ENCODE results near the gene CHKA.
A peak's percentile ranks its signal among the peaks of the same experiment; 100 is the strongest.

CHKA gene

DNA sequence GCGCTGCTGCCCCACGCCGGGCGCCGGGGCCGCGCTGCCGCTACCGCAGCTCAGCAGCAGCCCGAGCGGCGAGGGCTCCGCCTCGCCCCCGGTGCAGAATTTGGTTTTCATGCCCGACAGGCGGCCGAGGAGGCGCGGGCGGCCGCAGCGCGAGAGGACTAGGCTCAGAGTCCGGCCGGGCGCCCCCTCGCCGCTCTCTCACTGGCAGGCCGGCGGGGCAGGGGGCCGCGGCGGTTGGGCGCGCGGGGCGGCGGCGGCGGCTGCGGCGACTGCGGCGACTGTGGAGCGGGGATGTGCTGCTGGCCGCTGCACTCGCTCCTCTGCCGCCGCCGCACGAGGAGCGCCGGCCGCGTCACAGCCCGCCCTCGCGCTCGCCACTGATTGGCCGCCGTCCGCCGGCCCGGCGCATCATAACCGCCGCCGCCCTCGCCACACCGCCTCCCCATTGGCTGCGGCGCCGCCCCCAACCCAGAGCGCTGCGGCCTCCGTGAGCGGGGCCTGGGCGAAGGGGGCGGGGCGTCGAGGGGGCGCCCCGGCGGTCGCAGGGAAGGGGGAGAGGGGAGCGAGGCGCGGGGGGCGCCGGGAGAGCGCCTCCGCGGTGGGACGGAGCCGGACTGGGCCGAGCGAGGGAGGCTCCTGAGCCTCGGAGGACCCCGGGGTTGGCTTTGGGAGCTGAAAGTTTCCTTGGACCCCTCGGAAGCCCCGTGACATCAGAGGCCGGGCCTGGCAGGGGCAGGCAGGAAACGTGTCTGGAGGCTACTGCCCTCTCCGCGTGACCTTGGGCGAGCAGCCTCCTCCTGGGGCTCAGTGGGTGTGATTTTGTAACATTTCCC, at the start of gene CHKA:
Gene CHKA, minus strand, starts transcription at position 322 of the 833 bp plus-strand sequence. Its CDS starts 211 bp downstream, at position 111.
- DNase-seq (ENCODE audit: low read depth in 2 of 2) = peak; percentile 80 to 85

DNA sequence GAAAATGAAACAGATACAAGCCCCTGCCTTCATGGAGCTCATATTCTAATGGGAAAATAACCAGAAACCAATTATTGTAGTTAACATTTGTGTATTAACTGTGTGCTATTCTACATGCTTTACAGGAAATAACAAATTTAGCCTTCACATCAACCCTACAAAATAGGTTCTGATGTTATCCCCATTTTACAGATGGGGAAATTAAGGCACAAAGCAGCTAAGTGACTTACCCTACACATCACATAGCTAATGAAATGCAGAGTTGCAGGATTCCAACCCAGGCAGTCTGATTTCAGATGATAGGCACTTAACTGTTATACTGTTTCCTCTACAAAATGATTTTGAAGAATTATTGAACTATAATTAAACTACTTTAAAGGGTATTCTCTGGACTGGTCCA, 48.3 kb upstream of the CHKA start:
- DNase-seq (ENCODE audit: low read depth in 2 of 2) = no peak

GRCh38 chr11:68168694-68169093, 47.5 kb upstream of the CHKA start:
- DNase-seq (ENCODE audit: low read depth in 2 of 2) = no peak

DNA sequence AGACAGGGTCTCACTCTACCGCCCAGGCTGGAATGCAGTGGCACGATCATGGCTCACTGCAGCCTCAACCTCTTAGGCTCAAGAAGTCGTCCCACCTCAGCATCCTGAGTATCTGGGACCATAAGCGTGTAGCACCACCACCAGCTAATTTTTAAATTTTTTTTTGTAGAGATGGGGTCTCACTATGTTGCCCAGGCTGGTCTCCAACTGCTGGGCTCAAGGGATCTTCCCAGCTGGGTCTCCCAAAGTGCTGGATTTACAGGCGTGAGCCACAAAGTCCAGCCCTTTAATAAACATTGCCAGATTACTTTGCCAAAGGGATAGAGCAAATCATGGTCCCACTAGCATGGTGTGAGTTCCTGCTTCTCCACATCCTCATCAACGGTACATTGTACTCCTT, 46.3 kb upstream of the CHKA start:
- no peak for DNase-seq (ENCODE audit: low read depth in 2 of 2)

DNA sequence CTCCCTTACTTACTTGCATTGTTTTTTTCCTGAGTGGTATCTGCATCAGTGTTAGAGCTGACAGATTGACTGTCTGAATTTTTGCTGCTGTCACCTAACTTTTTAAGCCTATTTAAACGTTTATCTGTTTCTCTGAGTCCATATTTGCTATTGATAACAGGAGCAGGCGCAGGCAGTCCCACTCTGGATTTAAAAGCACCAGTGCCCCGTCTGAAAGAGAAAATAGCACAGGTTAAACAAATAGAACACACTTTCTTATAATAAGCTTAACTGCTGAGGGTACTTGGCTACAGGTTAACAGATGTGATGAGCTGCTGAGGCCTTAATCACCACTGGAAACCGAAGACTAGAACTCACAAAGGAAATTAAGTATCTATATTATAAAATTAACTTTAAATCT, 45.8 kb upstream of the CHKA start:
- DNase-seq (ENCODE audit: low read depth in 2 of 2) = no peak

- no peak for DNase-seq (ENCODE audit: low read depth in 2 of 2)
Observed at GRCh38 chr11:68165601-68166000, 44.4 kb upstream of the CHKA start.

GRCh38 chr11:68164437-68164836, 43.2 kb upstream of the CHKA start:
- no peak for DNase-seq (ENCODE audit: low read depth in 2 of 2)

DNA sequence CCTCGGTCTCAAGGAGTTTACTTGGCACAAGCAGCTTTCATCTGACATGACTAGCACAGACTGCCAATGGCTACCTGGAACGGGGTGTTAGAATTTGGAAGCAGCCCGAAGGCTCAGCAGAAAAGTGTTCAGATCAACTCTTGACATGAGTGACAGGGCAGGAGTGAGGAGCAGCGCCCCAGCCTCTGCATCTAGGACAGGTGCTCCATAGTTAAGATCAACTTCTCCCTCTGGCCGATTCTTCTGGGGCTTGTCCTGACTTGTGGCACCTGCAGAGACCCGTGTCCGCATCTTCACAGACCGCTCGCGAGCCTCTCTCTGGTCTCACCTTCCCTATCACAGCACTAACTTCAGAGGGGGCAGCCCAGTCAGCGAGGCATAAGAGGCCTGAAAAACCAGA, 42.5 kb upstream of the CHKA start:
- no peak for DNase-seq (ENCODE audit: low read depth in 2 of 2)

DNA sequence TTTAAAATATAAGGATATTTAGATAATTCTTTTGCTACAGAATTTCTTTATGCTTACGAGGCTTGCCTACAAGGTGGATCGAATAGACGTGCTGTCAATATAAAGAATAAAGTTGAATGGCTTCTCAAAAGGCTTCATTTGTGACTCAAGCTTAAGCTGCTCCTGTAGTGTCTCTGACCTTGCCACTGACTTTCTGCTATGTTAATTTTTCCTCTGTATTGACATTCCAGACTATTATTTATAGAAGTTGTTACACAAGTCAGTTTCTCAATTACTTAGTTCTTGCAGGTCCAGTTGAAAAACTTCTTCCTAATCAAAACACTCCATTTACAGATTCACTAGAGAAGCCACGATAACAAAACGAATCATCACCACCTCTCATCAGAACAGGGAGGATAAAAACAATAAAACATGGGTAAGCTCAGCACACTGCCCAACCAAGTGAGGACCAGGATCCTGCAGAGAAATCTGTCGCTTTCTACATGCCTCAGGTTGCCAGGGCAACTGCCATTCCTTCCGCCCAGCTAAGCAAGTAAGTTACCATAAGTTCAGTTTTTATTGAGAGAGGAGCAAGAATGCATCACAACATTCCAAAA, 39.0 kb upstream of the CHKA start:
- no peak for DNase-seq (ENCODE audit: low read depth in 2 of 2)

- no peak for DNase-seq (ENCODE audit: low read depth in 2 of 2)
Observed at GRCh38 chr11:68159665-68160064, 38.5 kb upstream of the CHKA start.

DNA sequence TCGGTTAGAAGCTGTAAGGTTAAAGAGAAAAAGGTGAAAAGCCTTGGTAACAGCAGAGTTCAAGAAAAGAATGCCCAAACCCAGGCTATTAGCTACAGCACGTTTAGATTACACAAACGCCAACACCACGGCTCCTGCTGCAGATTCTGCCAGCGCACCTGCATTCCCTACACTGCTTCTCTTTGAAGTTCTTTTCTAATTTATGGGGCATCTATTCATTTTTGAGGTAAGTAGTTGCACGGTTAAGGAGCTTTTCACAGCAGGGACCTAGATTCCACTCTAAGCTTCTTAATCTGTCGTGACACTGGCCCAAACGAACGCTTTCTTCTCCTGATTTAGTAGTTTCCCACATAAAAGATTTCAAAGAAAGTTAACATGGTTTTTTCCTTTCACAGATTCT, 38.0 kb upstream of the CHKA start:
- DNase-seq (ENCODE audit: low read depth in 2 of 2) = no peak

DNA sequence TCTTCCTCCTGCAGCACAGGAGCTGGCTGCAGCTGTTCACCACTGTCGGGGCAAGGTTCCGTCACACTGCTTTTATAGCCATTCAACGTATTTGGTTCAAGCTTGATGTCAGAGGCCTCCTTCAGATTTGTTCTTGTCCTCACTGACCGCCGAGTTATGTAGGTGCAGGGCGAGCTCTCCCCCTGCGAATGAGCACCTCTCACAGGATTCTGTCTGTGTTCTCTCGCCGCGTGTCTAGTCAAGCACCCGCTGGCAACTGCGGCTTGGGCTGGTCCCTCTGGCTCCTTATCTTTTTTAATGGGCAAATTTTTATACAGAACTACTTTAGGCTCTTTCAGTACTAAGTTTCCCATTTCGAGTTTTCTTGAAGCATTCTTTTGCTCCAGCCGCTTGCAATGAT, 37.4 kb upstream of the CHKA start:
- DNase-seq (ENCODE audit: low read depth in 2 of 2) = no peak

DNA sequence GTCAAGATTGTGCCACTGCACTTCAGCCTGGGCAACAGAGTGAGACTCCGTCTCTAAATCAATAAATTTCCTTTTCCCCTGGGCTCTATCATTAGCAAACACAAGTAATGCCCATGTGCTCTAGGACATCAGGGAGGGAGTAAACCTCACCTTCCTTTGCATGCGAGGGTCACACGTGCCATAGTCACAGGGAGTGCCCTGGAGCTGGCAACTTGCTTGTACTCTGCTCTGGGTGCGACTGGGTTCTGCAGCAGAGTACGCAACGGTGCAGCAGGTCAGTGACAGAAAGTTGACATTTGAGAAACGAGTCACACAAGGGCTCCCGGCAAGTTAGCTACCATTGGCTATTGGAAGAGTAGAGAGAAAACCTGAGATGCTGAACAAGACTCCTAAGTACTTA, 32.6 kb upstream of the CHKA start:
- no peak for DNase-seq (ENCODE audit: low read depth in 2 of 2)

GRCh38 chr11:68150037-68150436, 28.8 kb upstream of the CHKA start:
- no peak for DNase-seq (ENCODE audit: low read depth in 2 of 2)

DNA sequence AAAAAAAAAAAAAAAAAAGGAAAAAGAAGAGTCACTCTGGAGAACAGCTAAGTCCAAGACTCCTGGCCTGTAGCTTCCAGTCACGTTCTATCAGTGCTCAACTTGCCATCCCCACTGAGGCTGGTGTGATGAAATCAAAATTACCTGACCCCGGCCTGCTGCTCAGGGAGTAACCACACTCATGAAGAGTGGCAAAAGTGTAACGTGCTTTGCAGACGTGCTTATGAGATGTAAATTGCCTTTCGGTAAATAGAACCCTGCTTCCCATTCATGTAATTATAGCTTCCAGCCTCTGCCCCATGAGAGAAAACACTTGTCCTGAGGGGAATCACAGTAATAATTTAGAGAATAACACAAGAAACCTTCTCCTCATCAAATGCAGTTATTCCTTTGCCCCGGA, 28.2 kb upstream of the CHKA start:
- no peak for DNase-seq (ENCODE audit: low read depth in 2 of 2)

DNA sequence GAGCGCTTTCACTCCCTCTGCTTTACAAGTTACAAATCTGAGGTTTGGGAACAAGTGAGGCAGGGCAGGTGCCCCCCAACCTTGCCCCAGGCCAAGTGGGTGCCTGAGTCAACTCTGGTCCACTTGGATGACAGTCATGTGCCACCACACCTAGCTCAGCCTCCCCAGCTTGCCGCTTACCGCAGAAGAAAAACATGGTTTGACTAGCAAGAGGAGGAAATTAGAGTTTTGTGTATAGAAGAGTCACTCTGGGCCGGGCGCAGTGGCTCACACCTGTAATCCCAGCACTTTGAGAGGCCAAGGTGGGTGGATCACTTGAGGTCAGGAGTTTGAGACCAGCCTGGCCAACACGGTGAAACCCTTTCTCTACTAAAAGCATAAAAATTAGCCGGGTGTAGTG, 27.7 kb upstream of the CHKA start:
- DNase-seq (ENCODE audit: low read depth in 2 of 2) = no peak

DNA sequence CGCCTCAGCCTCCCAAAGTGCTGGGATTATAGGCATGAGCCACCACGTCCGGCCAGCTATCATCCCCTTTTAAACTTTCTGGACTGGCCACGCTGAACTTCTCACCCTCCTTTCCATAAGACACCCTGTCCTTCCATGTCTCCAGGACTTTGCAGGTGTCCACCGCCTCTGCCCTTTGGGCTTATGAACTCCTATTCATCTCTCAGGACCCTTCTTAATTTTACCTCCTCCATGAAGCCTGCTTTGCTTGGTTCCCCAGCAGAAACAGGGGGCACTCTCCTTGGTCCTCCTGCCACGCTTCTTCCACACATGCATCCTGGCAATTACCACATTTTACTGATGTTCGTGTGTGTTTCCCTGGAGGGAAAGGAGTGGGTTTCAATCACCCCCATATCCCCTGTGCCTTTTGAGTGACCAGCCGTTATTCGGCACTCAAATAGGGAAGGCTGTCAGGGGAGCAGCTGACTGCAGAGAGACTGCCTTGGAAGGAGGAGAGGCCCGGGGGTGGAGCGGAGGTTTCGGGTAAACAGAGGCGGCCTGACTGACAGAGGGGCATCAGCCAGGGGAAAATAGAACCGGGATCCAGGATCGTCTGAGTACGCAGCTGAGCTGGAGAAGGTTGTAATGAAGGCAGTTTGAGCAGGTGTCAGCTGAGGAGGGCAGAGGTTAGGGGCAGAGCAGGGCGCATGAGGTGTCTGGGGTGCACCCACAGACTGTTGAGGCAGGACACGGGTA, 27.1 kb upstream of the CHKA start:
- DNase-seq (ENCODE audit: low read depth in 2 of 2) = no peak

- DNase-seq (ENCODE audit: low read depth in 2 of 2) = no peak
Observed at GRCh38 chr11:68146704-68147474, 25.7 kb upstream of the CHKA start.

GRCh38 chr11:68146010-68146540, 24.9 kb upstream of the CHKA start:
- DNase-seq (ENCODE audit: low read depth in 2 of 2) = no peak

GRCh38 chr11:68145120-68145866, 24.1 kb upstream of the CHKA start:
- DNase-seq (ENCODE audit: low read depth in 2 of 2) = no peak

DNA sequence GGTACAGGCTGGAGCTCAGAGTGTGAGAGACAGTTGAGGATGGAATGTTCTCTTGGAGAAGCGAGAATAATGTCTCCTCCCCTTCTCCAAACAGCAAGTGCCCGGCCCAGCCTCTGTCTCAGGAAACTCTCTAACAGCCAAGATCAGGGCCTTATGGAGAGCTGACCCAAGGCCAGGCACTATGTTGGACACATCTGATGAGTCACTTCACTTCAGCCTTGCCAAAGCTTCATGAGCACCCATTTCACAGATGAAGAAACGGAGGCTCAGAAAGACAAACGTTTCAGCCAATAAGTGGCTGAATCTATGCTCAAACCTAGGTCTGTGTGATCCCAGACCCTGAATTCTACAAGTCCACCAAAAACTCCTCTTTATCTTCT, 22.1 kb upstream of the CHKA start:
- no peak for DNase-seq (ENCODE audit: low read depth in 2 of 2)

All from stimulated activated CD4-positive, alpha-beta T cell treated with anti-CD3 and anti-CD28 coated beads, Interleukin-4, amount 100 ng/mL, for 48 hours (primary cell).